KBM-7 (cell line): ENCODE measurements around the gene PDE6G.
"Not testable (repeated sequence)": the region's sequence is repeated elsewhere in the genome, so short reads cannot be mapped to it uniquely, and the experiment has no call there.

Experiments
- DNase-seq: peaks from one replicate; pipeline ENCODE4 v3.0.0-alpha.2; 2015
- in situ Hi-C: fragments of 300-500 bp; cut with MboI; formaldehyde crosslinking; loops from 2 replicates; pipeline ENCODE4 v1.14.3; 2020; ENCODE audit warnings: low sequenced_read_pairs, low pct_unique_long_range_greater_than_20kb, mixed read lengths

PDE6G gene

DNA sequence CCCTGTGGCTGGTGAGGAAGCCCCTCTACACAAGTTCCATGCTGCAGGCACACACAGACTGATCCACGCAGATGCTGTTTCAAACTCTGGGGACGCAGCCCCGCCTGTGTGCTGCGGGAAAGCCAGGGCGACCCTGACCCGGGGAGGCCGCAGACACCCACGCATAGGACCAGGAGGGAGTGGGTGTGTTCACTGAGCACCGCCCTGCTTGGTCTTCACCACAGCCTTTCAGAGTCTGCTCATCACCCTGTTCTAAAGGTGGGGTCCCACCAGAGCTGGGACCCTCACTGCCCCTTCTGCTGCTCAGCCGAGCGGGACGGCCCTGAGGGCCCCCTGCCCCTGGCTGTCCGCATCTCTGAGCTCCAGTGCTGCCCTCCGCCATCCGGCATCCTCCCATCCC lies 11.8 kb downstream of the PDE6G start:
- in situ Hi-C loops: no loop called here
- DNase-seq: no peak

GRCh38 chr17:81641825-81642489 lies 14.4 kb downstream of the PDE6G start:
- no peak for DNase-seq

DNA sequence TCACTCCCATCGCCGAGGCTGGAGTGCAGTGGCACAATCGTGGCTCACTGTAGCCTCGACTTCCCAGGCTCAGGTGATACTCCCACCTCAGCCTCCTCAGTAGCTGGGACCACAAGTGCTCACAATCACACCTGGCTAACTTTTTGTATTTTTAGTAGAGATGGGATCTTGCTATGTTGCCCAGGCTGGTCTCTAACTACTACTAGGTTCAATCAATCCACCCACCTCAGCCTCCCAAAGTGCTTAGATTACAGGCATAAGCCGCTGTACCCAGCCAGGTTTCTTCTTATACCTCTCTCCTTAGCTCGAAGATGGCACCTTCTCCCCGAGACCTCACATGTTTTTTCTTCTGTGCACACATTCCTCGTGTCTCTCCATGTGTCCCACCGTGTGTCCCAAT lies 16.3 kb downstream of the PDE6G start:
- in situ Hi-C loops: no loop called here
- DNase-seq: no peak

More at GRCh38 chr17:81641825-81642489, 14.4 kb downstream of the PDE6G start:
- in situ Hi-C loops: no loop called here

DNA sequence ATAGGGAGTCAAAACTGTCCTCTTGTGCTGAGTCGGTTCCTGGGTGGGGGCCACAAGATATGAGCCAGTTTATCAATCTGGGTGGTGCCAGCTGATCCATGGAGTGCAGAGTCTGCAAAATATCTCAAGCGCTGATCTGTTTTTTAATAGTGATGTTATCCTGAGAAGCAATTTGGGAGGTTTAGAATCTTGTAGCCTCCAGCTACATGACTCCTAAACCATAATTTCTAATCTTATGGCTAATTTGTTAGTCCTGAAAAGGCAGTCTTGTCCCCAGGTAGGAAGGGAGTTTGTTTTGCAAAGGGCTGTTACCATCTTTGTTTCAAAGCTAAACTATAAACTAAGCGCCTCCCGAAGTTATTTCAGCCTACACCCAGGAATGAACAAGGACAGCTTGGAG lies 17.7 kb downstream of the PDE6G start:
- in situ Hi-C loops: no loop called here
- no peak for DNase-seq

GRCh38 chr17:81636505-81637288 lies 19.6 kb downstream of the PDE6G start, which contains the start of the genes NPLOC4 and TSPAN10:
Gene NPLOC4 (minus strand): TSS chr17:81637112. CDS start chr17:81636930, 182 bp downstream.
Gene TSPAN10 (plus strand): TSS chr17:81637196. CDS start chr17:81642413, 5,217 bp downstream.
- in situ Hi-C loops: no loop called here
- DNase-seq: peak; percentile 87

DNA sequence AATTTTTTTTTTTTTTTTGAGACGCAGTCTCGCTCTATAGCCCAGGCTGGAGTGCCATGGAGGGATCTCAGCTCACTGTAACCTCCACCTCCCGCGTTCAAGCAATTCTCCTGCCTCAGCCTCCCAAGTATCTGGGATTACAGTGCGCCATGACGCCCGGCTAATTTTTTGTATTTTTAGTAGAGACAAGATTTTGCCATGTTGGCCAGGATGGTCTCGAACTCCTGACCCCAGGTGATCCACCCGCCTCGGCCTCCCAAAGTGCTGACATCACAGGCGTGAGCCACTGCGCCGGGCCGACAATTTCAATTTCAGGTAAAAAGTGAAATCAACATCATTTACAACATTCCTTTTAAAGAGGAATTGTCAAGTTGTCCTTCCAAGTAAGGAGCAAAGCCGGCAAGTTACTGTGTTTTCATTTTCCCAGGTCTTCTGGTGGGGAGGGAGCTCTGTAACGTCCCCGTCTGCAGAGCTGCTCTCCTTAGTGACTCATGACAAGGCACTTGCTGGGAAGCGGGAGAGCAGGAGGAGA lies 20.3 kb downstream of the PDE6G start:
- in situ Hi-C loops: no loop called here
- DNase-seq: no peak

GRCh38 chr17:81635431-81635830 lies 20.9 kb downstream of the PDE6G start:
- DNase-seq: no peak

GRCh38 chr17:81631482-81631881 lies 24.9 kb downstream of the PDE6G start:
- DNase-seq: no peak
- in situ Hi-C loops: no loop called here

More at GRCh38 chr17:81635431-81635830, 20.9 kb downstream of the PDE6G start:
- in situ Hi-C loops: no loop called here

GRCh38 chr17:81630274-81630673 lies 26.1 kb downstream of the PDE6G start:
- in situ Hi-C loops: no loop called here
- DNase-seq: no peak

DNA sequence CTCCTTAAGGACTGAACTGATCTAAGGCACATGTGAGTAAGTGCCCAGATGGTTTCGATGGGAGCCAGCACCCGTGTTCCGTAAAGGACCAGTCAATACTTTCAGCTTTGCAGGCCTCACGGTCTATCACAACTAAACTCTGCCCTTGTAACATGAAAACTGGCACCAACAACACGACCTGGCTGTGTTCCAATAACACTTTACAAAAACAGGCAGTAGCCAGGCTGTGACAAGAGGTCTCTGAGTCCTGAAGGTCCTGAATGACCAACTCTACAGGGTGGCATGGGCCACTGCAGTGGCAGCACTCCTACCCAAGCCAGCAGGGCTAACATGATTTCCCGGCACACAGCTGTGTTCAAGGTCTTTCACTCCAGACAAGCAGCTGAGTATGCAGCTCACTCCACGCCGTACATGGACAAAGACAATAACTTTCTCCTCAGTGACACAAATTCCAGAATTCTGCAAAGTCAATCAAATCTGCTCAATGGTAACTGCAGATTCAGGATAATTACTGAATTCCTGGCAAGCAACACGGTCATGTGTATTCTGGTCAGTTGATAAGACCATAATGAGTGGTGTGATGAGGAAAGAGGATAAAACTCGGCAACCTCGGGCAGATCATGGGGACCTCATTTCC lies 34.7 kb downstream of the PDE6G start:
- in situ Hi-C loops: no loop called here
- DNase-seq: no peak

GRCh38 chr17:81618307-81618706 lies 38.0 kb downstream of the PDE6G start:
- DNase-seq, in situ Hi-C loops: not testable (repeated sequence)

DNA sequence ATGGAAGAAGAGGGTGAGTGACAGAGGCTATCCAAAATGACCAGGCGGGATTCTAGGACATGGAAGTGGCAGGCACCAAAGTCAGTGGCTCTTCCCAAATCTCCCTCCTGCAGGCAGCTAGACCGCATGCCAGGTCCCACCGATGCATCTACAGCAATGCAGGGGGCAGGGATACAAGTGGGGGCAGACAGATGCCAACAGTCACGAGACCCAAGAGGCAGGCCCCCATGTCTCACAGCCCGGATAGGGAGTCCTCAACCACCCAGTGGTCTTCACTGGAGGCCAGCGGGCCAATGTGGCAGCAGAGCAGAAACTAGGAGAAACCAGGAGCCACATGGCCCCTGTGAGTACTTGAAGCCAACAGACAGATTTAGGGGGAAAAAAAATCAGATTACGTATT lies 39.5 kb downstream of the PDE6G start:
- in situ Hi-C loops: no loop called here
- DNase-seq: no peak

DNA sequence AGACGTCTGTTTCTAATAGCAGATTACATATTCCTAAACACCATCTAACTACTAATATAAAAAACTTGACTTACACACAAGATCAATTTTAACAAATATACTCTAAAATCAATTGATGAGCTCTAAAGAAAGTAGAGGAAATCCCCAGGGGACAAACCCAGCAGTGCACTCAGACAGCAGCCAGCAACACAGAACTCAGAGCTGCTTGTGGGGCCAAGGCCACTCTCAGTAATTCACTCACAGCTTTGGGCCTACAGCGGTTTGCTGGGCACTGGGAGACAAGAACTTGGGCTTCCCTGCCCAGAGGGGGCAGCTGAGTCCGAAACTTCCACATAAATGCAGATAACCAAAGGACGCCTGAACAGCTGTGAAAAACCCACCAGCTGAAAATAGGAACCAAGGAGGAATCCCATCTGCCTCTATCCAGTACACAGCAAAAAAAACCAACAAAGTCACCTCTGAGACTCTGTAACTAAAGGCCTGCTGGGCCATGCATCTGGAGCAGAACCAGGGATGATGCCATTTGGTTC lies 40.9 kb downstream of the PDE6G start:
- in situ Hi-C loops: no loop called here
- no peak for DNase-seq

DNA sequence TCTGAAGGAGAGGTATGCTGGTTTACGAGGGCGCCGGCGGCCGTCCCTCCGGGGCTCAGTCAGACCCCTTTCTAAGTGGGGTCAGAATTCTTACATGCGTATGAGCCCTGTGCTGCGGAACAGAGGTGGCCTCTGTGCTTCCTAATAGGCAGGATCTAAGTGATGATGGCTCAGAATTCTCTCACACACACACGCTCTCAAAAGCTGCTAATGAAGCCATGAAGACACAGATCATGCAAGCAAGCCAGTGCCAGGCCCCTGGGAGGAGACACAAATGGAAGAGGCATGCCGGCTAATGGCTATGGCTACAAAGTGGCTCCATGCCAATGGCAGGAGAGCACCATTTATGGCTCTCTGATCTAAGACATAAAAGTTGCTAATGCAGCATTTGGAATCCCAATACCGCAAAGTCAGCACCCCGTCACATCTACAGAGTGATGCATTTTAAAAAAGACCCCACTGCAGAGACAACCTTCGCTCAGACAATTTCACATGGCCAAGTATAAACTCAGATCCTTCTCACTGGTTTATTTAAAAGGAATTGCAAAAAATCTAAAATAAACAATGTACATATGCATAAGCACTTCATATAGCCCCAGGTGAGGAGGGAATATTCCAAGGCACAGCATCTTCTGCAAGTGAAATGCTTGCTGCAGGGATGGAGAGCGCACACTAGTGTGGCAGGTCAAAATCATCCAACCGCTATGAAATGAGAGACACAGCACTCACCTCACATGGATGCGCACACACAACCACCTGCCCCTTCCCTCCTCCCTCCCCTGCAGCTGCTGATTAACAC lies 44.0 kb downstream of the PDE6G start:
- in situ Hi-C loops: no loop called here
- no peak for DNase-seq

DNA sequence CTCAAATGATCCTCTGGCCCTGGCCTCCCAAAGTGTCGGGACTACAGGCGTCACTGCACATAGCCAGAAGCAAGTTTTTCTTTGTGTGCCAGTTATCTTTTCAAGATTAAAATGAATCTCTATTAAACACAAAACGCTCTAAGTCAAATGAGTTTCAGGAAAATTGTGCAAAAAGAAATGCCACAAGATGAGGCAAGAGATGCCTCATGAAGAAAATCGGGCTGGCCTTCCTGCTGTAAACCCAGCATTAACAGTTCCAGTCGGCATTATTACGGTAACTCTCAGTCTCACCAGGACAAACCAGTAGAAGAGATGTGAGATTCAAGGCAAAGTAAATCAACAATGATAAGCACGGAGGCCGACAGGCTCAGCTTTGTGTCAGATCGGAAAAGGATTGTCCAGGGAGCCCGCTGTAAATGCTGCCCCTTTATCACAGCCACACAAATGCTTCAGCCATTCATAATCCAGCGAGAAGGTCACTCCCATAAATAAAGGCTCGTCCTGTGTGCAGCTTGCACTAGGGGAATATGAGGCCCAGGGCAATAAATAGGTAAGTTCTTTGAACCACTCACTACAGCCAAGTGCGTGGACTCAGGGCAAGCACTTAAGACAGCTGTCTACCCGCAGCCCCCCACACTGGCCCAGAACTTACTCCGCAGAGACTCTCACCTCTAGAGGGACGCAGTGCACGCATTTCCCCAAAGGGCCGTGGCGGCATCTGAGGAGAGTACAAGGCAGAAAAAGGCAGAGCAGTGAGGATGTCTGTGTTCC lies 46.6 kb downstream of the PDE6G start:
- in situ Hi-C loops: no loop called here
- DNase-seq: no peak

- in situ Hi-C loops: no loop called here
- no peak for DNase-seq
Observed at GRCh38 chr17:81608605-81609004, 47.7 kb downstream of the PDE6G start.

DNA sequence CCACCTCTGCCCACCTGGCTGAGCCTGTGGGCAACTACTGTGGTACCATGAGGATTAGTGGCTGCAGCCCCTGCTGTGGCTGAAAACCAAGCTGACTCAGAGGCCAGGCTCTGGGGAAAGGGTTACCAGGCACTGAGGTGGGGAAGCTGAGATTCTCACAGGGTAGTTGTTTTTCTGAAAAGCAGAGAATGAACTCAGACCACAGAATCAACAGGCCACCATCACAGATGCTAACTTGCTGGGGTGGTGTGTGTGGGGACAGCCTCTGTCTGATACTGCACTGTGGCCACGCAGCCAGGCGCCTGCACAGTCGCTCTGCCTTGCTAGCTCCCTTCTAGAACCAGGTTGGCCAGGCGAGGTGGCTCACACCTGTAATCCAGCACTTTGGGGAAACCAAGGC lies 48.3 kb downstream of the PDE6G start:
- in situ Hi-C loops: no loop called here

GRCh38 chr17:81607431-81607830 lies 48.9 kb downstream of the PDE6G start:
- DNase-seq: no peak
- in situ Hi-C loops: no loop called here

More for the DNA sequence above, 48.3 kb downstream of the PDE6G start:
- no peak for DNase-seq
